GM18519 (cell line): Measurements from ENCODE around the gene DLST.
"Not testable (repeated sequence)": the region's sequence is repeated elsewhere in the genome, so short reads cannot be mapped to it uniquely, and the experiment has no call there.

Source experiments
- ATAC-seq: cut with Tn5 transposase; IDR thresholded peaks from one replicate; pipeline ENCODE4 v1.9.1; 2021; ENCODE audit warnings: mild to moderate bottlenecking, moderate library complexity; ENCODE audit not compliant: unreplicated experiment, low FRiP score

DLST gene

DNA sequence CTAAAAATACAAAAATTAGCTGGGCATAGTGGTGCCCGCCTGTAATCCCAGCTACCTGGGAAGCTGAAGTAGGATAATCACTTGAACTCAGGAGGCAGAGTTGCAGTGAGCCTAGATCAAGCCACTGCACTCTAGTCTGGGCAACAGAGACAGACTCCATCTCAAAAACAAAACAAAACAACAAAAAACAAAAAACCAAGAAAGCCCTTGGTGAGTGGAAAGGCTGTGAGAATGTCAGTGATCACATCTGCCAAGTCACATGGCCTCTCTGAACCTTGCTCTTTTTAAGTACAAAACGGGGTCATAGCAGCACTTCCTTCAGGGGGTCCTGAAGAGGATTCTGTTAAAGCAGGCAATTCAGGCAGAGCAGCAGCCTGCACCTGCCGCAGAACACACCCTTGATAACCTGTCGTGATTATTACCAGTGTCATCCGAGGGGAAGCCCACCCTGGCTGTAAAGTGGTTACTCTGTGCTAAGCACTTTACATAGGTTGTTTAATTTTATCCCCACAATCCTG, 31.7 kb downstream of the DLST start:
- ATAC-seq: no peak

DNA sequence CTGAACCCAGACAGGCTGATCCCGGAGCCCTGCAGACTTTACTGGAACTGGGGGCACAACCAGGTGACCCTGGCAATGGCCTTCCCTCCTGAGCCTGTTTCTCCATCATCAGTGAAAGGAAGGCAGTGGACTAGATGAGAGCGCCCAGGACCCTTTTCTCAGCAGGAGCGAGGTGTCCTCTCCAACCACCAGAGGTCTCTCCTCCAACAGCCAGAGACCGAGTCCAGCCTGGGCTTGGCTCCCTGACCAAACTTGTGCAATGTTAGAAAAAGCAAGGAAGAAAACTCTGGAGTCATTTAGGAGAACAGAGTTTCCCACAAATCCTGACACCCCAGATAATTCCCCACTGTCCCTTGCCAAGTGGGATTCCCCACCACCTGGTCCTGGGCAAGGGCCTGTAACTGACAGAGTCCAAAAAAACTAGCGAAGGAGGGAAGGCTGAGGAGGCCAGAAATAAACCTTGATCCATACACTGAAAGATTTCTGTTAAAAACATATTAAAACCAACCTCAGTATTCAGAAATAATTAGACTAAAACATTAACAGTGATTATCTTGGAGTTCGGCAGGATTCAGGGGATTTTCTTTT, 32.4 kb downstream of the DLST start:
- ATAC-seq: no peak

DNA sequence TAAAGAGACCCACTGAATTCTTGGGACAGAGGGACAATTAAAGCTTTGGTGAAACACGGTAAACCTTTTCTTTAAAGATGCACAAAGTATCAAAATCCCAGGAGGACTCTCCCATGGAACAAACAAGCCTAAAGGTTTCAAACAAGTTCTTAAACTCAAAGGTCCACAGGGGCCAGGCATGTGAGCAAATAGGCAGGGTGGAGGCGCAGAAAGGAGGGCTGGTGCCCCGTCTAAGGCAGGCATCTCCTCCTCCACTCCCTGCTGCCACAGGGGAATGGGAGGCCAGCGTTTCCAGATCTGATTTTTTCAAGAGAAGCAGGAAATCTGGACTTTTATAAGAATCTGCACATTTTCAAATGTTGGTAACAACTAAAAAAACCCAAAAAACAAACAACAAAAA, 33.7 kb downstream of the DLST start:
- no peak for ATAC-seq

DNA sequence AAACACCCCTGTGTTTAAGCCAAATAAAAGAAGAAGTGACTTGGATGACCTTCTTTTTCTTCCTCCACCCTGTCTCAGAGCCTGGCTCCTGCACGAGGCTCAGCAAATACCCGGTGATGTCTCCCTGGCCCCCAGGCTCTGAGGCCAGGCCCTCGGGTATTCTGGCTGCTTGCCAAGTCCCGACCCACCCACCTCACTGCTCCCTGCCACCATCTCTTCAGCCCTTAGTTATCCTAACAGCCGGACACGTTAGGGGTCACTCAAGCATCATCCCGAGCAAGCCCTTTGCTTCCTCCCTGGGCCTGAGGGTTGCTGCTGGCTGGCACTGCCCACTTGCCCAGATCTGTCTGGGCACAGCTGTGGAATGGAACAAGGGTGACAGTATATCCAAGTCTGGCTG, 34.1 kb downstream of the DLST start:
- no peak for ATAC-seq

DNA sequence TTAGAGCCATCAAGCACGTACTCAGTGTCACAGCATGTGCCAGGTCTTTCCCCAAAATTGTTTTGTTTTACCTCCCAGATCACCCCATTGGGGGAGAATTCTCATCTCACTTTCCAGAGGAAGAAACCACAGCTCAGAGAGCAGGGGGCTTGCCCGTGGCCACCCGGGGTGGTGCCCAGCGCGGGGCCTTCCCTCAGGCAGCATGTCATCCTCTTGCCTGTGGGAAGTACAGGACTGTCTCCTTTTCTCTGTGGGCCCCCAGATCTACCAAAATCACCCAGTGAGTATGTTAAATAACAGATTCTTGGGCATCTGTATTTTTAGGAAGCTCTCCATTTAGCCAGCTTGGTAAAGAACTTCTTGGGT, 35.4 kb downstream of the DLST start:
- no peak for ATAC-seq

DNA sequence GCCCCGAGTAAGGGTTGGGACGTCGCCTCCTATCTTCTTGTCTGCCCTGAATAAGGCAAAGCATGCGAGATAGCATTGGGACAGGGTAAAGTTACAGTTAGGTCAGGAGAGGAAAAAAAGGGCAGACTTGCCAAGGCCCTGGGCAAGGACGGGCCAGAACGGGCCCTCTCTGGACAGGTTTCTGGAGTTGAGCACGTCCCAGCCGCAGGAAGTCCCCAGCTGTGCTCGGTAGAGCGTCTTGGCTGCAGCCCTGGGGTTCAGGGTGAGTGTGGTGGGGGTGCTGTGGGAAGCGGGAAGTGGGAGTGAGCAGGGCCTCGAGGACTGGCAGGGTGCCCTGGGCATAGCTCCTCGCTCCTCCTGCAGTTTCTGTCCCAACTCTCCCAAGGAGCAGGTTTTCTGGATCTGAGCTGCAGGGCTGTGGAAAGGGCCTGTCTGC, 35.9 kb downstream of the DLST start:
- ATAC-seq: no peak

DNA sequence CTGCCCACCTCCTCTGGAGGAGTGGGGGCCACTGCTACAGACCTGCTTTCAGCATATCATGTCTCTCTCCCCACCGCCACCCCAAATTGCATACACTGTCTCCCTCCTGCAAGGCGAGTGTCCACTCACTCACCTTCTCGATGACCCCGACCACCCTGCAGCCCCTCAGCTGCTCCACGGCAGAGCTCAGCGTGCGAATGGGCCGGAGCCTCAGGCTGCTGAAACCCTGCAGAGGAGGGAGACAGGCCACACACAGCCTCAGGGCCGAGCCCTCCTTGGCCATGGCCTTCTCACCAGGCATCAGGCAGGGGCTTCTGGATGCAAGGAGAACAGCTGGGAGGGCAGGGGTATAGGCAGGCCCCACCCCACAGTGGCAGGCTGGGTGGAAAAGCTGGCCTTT, 36.7 kb downstream of the DLST start:
- no peak for ATAC-seq

DNA sequence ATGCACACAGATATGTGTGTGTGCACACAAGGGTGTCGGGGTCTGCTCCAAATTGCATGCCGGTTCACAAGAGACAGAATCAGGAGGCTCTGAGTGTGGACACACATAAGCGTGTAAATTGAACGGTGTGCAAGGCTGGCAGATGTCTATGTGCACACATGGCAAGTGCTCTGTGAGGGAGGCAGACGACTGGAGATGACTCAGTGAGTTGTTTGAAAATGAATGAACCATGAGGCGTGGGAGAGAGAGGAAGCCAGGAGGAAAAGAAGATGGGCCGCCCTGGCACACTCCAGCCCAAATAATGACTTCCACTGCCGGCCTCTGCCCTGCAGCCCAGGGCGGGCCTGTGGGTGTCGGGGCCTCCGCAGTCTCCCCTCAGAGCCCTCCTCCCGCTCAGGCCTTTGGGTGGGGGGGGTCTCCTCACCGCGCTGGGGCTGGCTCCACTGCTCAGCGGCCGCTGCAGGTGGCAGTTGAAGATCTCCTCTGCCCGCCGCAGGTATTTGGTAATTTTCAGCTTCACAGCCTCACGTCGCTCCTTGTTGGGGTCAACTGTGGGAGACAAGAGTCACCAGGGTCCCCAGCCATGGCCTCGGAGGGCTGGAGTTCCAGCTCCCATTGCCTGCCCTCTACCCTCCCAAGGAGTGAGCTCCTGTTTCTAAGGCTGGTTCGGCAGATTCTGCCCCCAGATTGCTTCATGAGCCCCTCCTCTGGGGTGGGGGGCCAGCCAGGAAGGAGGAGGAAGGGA, 37.9 kb downstream of the DLST start:
- no peak for ATAC-seq

DNA sequence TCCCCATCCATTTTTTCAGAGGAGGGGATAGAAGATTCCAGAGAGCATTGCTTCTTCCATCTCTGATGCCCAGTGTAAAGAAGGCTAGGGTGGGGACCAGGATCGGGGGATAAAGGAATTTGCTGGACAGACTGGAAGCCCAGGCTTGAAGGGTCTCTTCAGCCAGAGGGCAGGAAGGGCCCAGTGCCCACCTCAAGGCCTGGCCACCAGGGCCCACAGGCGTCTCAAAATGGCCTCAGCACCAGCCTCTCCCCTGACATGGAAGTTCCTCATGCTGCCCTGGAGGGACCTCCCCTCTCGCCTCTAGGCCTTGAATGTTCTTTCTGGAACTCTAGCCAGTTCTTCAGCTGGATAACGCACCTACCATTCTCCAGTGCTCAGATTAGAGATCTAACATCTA, 38.6 kb downstream of the DLST start:
- ATAC-seq: no peak

DNA sequence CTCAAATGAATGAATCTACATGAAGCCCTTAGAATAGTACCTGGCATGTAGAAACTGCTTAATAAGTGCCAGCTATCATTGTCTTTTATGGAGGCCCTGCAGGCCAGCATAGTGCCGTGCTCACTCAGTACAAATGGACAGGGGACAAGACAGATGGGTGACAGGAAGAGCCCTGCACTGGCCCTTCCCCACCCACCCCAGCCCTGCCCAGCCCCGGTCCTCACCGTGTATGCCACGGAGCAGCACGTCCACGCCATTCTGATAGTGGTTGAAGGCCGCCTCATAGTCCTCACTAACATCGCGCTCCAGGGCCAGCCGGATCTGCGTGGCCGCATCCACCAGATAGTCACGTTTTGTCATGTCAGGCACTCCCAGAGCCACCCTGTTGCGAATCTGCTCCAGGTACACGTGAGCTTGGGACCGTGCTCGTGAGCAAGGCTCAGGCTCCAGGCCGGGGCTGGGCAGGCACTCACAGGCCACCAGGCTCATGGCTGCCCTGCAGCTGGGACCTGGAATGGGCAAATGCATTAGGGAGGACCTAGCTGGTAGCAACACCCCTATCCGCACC, 39.4 kb downstream of the DLST start:
- no peak for ATAC-seq

DNA sequence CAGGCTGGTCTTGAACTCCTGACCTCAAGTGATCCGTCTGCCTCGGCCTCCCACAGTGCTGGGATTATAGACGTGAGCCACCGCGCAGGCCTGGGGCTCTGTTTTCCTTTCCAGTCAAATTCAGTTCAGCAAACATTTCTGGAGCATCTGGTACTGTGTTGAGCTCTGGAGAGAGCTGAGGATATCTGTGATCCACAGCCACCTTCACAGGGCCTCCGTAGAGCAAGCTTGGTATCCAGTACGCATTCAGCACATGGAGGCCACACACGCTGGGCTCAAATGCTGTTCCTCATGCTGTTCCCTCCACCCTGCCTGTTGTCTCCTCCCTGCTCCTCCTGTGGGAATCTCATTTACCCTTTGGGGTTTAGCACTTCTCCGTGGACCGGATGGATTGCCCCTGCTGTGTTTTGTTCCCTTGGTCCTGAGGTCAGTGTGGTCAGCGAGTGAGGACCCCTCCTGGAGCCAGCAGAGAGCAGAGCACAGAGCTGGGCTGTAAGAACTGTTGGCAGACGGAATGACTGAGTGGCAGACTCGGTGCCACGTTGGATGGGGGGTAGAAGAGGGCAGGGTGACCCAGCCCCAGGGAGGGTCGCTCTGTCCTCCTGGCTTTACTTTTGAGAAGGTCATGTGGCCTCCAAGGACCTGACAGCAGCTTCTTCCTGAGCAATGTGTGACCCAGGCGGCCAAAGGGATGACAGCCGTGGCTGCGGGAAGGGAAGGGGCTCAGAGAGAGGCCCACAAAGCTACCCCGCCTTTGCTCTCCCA, 40.5 kb downstream of the DLST start:
- no peak for ATAC-seq

DNA sequence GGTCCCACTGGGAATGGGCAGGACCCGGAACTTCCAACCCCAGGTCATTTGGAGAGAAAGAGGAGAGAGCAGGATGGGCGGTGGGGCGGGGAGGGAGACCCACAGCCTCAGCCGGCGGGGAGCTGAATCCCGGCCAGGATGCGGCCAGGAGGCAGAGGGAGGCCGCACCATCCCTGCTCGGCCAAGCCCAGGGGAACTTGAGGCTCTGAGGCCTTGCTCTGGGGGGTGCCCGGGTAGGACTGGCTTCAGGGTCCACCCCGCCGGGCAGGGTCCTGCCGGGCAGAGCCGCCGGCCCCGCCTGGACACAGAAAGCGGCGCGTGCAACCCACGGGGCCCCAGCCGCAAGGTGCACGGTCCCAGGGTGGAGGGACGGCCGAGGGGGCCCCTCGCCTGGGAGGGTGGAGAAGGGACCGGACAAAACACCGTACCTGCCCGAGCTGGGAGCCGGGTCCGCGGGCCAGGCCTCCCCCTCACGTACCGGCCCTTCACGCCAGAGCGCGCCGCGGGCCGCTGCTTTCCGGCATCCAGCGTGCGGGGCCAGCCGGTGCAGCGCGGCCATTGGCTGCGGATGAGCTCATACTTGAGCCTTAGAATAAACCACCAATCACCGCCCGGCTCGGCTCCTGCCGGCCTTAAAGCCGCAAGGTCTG, 41.2 kb downstream of the DLST start, which contains the start of gene RPS6KL1:
Gene RPS6KL1 (minus strand): TSS at position 509 of the 650 bp plus-strand sequence. CDS start 1,719 bp downstream, outside the sequence.
- peak; percentile 71 for ATAC-seq

DNA sequence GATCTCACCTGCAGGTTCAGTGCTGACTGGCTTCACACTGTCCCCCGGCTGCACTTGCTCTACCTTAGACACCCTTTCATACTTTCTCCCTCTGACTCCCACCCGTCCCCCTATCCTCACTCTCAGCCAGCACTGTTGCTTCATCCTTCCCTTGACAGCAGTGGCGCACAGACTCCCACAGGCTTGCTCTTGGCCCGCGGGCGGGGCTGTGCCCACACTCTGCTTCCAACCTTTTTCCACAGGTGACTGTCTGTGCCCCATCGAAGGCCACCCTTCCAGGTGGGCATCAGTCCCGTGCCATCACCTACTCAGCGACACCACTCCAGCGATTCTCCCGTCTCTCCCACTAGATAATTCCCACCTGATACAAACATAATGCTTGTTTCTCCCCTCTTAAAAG, 42.3 kb downstream of the DLST start:
- no peak for ATAC-seq

DNA sequence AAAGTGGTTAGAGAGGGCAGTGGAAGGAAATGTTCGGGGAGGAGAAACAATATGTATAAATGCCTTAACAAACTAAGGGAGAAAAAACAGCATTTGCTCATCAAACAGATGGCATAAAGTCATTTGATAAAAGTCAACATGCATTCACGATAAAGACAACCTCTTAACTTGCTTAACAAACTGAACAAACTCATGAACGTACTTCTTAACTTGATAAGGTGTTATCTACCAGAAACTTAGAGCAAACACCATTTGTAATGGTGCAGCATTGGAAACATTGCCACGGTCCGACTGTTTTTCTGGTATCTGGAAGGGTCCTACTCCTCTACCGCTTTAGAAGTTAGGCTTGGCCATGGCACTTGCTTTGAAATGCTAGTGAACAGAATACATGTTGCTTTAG, 45.5 kb downstream of the DLST start:
- no peak for ATAC-seq

DNA sequence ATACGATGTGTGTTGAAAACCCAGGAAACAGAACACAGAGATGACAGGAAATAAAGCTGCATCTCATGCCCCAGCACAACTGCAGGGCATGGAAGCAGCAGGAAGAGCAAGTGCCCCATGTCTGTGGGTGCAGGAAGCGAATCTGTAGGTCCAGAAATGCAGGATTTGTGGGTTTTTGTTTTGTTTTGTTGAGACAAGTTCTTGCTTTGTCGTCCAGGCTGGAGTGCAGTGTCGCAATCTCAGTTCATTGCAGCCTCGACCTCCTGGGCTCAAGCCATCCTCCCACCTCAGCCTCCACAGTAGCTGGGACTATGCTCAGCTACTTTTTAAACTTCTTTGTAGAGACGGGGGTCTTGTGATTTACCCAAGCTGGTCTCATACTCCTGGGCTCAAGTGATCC, 47.5 kb downstream of the DLST start:
- ATAC-seq: no peak

DNA sequence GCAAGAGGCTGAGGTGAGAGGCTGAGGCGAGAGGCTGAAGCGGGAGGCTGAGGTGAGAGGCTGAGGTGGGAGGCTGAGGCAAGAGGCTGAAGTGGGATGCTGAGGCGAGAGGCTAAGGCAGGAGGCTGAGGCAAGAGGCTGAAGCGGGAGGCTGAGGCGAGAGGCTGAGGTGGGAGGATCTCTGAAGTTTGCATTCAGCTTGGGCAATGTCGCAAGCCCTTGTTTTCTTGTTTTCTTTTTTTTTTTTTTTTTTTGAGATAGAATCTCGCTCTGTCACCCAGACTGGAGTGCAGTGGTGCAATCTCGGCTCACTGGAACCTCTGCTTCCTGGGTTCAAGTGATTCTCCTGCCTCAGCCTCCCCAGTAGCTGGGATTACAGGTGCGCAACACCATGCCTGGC, 50.0 kb downstream of the DLST start:
- ATAC-seq: not testable (repeated sequence)

DNA sequence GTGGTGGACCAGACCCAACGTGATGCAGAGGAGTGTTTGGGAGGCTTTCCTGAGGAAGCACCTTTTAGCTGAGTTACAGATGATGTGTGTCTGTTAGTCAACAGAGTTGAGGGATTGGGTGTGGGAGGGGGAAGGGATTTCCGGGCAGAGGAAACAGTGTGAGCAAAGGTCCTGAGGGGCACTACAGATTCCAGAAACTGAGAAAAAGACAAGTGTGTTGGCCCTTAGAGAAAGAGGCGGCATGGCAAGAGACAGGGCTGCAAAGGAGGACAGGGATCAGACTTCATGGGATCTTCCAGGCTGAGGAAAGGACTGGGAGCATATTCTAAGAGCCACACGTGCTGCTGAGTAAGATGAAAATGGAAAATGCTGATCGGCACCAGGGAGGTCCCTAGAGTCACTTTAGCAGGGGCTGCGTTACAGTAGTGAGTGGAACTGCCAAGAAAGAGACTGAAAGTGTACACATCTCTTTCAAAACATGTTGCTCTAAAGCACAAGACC, 50.7 kb downstream of the DLST start:
- ATAC-seq: no peak

DNA sequence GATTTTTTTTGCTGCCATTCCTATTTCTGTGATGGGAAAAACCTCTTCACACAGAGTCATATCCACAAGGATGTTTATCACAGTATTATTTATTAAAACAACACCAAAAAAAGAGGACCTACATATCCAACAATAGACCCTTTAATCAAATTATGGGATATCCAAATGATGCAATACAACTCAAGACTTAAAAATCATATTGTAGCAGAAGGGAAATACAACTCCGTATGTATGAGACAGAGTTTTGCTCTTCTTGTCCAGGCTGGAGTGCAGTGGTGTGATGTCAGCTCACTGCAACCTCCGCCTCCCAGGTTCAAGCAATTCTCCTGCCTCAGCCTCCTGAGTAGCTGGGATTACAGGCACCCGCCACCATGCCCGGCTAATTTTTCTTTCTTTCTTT, 51.2 kb downstream of the DLST start:
- not testable (repeated sequence) for ATAC-seq

DNA sequence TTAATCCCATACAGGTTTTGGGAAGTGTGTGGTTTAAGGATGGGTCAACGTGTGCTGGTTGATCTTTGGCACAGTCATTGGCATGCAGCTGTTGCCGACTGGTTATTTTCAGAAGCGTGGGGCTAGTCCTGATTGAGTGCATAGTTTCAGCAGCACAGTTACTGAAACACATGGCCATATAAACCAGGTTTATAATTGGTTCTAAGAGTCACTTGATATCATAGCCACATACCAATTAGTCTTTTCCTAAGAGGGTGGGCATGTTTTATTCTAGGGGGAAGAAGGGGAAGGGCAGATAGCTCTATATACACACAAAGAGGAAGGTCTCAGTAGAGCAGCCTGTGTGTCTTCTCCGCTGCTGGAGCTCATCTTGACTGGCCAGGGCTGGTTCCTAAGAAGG, 52.3 kb downstream of the DLST start:
- no peak for ATAC-seq
